ENCODE results near the gene TBX6.
"Not testable (repeated sequence)": the region's sequence is repeated elsewhere in the genome, so short reads cannot be mapped to it uniquely, and the experiment has no call there.

The TBX6 gene, protein sequence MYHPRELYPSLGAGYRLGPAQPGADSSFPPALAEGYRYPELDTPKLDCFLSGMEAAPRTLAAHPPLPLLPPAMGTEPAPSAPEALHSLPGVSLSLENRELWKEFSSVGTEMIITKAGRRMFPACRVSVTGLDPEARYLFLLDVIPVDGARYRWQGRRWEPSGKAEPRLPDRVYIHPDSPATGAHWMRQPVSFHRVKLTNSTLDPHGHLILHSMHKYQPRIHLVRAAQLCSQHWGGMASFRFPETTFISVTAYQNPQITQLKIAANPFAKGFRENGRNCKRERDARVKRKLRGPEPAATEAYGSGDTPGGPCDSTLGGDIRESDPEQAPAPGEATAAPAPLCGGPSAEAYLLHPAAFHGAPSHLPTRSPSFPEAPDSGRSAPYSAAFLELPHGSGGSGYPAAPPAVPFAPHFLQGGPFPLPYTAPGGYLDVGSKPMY

DNA sequence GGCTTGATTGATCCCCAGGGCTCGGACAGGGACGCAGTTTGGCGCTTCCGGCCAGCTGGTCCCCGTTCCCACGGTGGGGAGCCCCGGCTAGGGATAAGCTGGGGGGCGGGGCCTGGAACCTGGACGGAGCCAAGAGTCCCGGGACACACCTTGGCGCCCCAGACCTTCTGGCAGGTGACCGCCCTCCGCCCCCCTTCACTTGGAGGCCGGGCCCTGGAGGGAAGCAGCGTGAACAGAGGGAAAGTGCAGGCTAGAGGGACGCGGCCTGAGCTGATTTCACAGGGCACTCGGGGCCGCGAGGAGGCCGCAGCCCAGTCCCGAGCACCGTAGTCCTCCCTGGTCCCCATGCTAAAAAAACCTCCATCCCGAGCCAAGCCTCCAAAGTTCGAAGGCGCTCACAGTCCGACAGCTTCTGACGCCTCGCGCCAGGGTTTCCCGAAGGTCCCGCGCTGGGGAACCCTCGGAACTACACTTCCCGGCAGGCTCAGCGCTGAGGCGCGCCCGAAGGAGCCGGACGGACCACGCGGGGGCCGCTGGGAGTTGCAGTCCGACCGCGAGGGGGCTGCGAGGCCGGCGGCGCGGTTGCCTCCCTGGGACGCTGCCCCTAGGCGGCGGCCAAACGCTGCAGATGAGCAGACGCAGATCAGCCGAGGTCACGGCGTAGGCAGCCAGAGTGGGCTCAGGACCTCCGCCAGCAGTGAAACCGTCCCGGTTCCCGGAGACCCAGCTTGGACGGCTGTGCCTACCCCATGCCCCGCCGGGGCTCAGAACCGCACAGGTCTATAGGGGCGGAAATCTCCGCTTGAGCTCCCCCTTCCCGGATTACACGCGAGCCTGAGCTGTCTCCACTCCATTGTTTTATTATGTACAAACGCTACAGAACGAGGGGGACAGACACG is at the start of gene TBX6:
Gene TBX6, minus strand, starts transcription at position 451 of the 899 bp plus-strand sequence. CDS start 731 bp downstream, outside the sequence.
- DNase-seq, result peak; percentile 89

DNA sequence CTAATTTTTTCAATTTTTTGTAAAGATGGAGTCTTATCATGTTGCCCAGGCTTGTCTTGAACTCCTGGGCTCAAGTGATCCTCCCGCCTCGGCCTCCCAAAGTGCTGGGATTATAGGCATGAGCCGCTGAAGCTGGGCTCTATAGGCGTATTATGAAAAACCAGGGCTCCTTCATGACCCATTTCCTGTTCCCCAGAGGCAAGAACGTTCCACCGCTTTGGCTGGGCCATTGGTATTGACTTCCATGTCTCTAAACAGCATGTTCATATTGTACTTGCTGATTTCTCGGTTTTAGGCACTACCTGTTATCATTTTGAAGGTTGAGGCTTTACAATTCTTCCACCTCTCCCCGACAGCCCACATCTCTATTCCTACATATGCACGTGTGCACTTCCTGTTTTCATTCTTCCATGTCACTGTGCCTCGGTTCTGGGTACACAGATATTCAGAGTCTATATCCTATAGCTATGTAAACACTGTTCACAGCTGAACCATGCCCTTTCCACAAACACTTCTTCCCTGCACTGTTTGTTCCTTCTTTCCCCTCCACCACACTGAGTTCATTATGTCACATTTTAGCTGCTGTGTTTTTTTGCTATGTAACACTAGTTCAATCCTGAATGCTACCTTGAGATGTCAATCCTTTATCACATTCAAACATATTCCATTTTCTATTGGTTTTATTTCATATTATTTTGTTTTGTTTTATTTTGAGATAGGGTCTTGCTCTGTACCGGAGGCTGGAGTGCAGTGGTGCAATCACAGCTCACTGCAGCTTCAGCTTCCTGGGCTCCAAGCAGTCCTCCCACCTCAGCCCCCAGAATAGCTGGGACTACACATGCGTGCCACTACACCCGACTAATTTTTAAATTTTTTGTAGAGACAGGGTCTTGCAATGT is 48.1 kb upstream of the TBX6 start:
- DNase-seq, result no peak

DNA sequence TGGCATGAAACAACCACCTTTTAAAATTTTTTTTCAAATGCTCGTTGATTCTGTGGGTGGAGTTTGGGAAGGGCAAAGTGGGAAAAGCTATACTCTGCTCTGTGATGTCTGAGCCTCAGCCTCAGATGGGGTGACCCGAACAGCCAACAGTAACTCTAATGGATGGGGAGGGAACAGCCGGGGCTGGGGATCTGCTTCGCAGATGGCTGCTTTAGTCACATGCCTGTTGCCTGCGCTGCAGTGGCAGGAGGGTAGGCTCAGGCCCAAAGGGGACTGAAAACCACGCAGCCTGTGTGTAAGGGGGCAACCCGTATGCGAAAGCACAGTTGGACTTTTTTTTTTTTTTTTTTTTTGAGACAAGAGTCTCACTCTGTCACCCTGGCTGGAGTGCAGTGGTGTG is 46.2 kb upstream of the TBX6 start:
- no peak for DNase-seq

DNA sequence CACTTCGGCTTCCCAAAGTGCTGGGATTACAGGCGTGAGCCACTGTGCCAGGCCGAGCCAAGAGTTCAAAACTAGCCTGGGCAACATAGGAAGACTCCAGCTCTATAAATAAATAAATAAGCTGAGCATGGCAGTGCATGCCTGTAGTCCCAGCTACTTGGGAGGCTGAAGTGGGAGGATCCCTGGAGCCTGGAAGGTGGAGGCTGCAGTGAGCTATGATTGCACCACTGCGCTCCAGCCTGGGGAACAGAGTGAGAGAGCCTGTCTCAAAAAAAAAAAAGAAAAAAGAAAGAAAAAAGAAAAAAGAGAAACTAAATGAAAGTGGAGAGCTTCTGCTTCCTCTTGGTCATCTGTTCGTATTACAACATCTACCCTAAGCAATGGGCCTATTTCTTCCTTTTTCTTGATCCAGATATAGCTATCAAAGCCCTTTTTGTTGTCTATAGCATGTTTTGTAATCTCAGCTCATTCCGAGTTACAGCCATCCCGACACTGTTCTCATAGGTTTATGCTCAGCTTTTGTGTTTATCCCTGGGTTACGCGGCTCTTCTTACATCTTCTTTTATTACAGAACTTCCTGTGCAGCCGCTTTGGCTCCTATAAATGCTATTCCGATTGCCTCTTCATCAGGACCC is 45.4 kb upstream of the TBX6 start:
- DNase-seq, result no peak

DNA sequence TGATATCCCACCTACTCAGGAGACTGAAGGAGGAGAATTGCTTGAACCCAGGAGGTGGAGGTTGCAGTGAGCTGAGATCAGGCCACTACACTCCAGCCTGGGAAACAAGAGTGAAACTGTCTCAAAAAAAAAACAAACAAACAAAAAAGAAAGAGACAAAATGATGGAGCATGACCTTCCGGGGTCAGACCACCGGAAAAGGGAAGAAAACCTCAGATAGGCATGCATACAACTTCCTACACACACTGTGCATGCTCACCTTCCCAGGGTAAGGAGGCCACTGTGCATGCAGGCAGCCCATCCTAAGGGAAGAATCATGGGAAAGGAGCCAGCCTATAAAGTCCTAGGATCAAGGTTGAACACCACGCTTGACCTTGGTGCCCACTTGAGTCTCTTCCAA is 40.9 kb upstream of the TBX6 start:
- DNase-seq, result no peak

DNA sequence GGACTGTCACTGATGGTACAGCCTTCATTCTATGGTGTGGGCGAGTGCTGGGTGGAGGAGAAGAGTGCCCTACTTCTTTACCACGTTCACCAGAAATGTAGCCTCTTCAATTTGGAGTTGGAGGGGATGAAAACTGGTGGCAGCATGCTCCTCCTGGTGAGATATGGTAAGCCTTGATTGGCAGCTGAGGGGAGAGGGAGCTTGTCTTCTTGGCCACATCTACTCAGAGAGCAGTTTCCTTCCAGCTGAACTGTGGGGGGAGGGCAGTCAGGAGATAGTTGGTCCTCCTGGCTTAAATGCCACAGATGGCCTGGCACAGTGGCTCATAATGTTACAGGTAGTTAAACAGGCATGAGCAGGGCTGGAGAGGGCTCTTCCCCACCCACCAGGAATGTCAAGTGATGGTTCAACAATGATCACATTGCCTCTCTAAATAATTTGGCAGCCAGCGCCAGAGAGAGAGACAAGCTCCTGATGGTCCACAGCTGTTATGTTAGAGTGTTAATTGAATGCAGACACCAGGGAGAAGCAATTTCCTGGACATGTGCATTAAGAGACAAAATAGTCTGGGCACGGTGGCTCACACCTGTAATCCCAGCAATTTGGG is 40.2 kb upstream of the TBX6 start:
- DNase-seq, result peak; percentile 67

DNA sequence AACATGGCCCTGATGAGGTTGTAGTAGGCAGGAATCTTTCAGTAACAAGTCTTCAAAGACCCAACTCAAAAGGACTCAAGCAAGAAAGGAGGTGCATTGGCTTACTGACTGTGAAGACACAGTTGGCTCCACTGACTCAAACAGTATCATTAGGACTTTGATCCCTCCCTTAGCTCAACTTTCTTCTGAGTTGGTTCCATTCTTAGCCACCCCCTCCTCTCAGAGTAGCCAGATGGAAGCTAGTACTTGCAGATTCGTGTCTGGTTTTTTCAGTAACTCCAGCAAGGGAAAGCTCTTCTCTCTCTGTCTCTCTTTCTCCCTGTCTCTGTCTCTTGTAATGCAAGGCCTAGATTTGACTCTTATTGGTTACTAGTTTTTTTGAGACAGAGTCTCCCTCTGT is 36.3 kb upstream of the TBX6 start:
- no peak for DNase-seq

DNA sequence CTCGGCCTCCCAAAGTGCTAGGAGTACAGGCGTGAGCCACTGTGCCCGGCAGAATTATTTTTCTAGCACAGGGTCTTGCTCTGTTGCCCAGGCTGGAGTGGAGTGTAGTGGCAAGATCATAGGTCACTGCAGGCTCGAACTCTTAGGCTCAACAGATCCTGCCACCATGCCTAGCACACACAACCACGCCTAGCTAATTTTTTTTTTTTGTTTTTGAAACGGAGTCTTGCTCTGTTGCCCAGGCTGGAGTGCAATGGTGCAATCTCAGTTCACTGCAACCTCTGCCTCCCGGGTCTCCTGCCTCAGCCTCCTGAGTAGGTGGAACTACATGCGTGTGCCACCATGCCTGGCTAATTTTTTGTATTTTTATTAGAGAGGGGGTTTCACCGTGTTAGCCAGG is 34.0 kb upstream of the TBX6 start:
- DNase-seq, result not testable (repeated sequence)

DNA sequence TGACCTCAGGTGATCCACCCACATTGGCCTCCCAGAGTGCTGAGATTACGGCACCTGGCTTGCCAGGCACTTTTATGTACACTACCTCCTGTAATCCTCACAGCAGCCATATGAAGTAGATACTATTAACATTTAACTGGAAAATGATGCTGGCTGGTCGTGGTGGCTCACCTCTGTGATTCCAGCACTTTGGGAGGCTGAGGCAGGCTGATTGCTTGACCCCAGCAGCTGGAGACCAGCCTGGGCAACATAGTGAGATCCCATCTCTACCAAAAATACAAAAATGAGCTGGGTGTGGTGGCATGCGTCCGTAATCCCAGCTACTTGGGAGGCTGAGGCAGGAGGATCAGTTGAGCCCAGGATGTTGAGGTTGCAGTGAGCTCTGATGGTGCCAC is 33.3 kb upstream of the TBX6 start:
- DNase-seq, result no peak

DNA sequence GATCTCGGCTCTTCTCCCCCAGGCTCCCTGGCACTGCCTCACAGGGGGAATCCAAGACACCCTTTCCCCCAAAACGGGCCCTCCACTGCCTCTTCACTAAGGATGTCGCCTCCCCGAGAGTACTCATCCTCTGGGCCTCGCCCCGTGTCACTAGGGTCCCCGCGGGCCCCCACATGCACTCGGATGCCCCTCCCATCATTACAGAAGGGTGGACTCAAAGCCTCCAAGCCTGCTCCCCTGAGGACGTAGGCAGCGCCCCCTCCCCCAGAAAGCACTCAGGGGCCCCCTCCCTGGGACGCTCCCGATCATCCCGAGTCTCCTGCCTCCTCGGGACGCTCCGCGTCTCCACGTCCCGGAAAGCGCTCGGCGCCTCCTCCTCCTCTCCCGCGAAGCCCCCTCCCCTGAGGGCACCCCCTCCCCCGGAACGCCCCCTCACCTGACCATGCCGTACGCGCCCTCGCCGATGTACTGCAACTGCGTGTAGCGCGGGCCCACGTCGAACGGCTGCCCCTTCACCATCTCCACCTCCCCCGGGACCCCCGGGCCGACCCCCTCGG is 31.0 kb upstream of the TBX6 start:
- DNase-seq, result no peak

DNA sequence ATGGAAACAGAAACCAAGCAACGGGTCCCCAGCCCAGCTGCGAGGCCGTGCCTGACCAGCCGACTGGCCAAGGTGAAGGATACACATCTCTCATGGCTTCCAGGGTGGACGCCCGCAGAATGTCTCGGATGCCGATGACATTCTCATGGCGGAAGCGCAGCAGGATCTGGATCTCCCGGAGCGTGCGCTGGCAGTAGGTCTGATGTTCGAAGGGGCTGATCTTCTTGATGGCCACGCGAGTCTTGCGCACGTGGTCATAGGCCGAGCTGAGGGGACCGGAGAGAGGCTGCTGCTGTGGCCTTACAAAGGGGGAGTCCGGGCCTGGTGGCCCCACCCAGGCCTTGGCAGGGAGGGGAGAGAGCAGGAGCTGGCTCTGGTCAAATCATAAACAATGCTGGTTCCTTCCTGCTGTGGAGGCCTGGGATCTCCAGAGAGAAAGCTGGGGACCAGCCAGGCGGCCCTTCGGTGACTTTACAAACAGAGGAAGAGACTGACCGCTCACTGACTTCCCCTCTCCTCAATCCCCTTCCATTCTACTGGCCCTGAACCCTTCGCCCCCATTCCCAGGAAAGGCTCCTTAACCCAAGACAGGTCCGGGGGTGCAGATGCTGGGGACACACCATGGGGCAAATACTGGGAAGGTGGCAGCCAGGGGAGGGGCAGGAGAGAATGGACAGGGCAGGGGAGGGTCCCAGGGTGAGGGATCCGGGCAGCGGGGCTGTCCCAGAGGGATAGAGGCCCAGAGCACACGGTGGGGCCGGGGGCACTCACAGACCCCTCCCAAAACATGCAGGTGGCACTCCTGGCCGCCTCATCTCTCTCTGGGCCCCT is 30.2 kb upstream of the TBX6 start:
- DNase-seq, result no peak

DNA sequence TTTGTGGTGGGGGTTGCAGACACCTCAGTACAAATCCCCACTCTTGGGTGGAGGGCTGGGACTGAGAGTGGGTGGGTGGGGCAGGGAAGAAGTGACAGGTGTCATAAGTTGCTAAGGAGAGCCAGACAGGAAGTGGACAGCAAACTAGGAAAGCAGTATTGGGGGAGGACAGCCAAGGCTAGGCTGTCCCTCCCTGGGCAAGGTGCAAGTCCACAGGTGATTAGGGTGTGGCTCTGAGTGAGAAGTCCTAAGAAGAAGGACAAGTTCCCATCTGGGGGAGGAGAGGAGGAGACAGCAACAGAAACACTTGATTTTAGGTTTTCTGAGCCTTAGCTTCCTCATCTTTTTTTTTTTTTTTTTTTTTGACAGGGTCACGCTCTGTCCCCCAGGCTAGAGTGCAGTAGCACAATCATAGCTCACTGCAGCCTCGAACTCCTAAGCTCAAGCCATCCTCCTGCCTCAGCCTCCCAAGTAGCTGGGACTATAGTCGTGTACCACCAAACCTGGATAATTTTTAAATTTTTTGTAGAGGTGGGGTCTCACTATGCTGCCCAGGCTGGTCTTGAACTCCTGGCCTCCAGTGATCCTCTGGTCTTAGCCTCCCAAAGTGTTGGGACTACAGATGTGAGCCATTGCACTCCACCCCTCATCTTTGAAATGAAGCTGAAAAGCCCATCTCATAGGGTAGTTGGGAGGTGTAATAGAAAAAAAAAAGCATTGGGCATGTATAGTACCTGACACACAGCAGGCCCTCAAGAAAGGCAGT is 28.8 kb upstream of the TBX6 start:
- DNase-seq, result no peak

DNA sequence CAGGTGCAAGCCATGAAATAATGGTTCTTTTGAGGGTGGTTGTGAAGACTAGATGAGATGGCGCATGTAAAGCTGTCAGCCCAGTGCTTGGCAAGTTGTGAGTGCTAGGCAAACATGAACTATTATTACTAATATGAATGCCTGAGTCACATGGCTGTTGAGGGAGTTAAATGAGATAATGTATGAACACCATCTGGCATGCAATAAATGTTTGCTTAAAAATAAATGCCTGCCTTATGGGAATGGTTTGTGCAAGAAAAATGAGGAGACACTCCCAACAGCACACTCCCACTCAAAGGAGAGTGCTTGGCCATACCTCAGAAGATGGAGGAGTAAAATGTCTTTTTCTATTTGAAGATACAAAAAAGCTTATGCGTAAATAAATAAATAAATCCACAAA is 27.7 kb upstream of the TBX6 start:
- no peak for DNase-seq

DNA sequence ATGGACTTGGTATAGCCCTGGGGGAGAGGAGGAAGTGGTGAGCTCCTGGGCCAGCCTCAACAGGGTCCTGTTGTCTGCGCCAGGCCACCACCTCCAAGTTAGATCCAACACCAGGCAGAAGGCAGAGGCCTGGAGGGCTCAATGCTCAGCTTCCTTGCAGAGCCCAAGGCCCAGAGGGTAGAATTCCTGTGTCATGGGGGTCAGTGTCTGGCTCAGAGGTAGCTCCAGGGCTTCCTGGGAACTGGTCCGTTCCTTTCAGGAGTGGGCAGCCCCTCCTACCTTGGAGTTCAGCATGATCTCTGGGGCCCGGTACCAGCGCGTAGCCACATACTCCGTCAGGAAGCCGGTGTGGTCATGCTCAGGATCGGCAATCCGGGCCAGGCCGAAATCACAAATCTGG is 26.0 kb upstream of the TBX6 start:
- no peak for DNase-seq

DNA sequence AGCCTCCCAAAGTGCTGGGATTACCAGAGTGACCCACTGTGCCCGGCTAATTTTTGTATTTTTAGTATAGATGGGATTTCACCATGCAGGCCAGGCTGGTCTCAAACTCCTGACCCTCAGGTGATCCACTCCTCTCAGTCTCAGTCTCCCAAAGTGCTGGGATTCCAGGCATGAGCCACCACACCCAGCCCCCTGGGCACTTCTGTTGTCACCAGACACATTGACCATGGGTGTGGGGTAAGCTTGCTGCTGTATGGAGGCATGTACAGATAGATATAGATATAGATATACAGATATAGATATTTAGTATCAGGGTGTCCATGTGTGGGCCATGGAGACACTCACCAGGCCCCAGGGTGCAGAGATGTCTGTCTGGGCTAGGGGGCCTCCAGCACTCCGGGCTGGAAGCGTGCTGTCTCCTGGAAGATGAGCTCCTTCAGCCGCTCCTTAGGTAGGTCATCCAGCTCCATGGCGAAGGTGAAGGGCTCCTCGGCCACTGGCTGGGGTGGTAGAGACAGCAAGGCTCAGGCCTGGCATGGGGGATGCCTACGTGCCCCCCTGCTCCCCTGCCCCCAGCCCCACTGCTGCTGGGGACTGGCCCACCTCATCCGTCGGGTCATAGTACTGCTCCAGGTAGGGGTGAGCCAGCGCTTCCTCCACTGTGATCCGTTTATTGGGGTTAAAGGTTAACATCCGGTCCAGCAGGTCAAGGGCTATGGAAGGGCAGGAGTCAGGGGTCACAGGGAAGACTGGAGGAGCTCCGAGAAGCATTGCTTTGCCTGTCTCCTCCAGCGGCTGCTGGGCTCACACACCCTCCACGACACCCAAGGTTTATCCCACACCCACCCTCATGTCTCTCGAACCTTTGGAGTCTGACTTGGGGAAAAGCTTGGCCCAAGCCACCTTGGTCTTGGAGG is 24.8 kb upstream of the TBX6 start:
- DNase-seq, result no peak

DNA sequence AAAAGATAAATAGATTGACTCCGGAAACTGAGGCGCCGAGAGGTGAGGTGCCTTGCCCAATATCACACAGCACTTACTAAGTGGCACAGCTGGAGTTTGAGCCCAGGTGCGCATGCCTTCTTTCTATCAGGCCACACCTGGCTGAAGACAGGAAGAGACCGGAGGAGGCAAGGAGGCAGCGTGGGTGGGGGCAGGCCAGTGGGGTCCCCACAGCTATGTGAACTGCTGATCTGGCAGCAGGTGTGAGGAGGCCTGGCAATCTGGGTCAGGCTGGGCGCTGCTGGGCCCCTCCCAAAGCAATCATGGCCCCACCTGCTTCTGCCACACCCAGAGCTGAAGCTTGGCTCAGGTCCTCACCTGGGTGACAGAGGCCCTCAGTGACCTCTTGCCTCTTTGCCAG is 23.5 kb upstream of the TBX6 start:
- DNase-seq, result no peak

DNA sequence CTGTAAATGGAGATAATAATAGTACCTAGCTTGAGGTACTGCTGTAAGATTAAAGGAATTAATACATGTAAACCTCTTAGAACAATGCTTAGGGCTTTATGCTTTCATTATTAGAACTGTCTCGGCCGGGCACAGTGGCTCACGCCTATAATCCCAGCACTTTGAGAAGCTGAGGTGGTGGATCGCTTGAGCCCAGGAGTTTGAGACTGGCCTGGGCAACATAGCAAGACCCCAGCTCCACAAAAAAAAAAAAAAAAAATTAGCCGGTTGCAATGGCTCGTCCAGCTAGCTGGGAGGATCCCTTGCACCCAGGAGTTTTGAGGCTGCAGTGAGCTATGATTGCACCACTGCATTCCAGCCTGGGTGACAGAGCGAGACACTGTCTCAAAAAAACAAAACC is 23.1 kb upstream of the TBX6 start:
- not testable (repeated sequence) for DNase-seq

DNA sequence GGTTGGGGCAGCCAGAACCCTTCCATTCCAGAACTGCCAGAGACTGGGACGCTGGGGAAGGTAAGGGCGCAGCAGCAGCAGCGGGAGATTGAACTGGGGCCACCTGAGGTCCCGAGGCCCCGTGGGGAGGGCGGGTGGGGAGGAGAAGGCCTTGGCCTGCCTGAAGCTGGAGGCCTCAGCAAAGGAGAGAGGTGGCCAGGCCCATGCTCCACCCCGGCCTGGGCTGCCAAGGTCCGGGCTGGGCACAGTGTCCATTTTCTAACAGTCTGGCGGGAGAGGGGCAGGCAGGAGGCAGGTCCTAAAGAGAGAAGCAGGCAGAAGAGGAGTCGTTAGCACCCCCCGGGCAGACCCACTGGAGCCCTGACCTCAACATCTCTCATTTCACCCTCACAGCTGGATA is 22.7 kb upstream of the TBX6 start:
- no peak for DNase-seq

Measured in NCI-H2171 treated with DMSO at 0.1 percent for 48 hours (cell line).